MCF 10A (cell line): ENCODE data around the gene RASGEF1B. TPM values are rescaled to one million over a fixed set of nuclear protein-coding genes. Genes with fewer than 3 reads are reported as not detected.

Experiments used
- BruUV-seq: library from RNA; stranded (reverse); fragments of 400-500 nt; replicated peaks from 2 replicates; lab custom pipeline; 2021; lab: Mats Ljungman, UMichigan
- CTCF ChIA-PET: fragments of 300-600 bp; sonication (Branson Sonifier 250); formaldehyde crosslinking; extraction: SDS; loops from one replicate; lab custom pipeline; 2021; ENCODE audit warnings: antibody characterized with exemption, inconsistent platforms; lab: Yijun Ruan, JAX
- POLR2A ChIA-PET: fragments of 300-600, 350-650 bp; sonication (Branson Sonifier 250); formaldehyde crosslinking; extraction: SDS; loops from one replicate; lab custom pipeline; 2020; ENCODE audit warnings: antibody characterized with exemption, inconsistent platforms; lab: Yijun Ruan, JAX
- DNase-seq: peaks from one replicate; pipeline ENCODE4 v3.0.0-alpha.2; 2018; ENCODE audit not compliant: unreplicated experiment
- H3K27ac Mint-ChIP-seq: one replicate; pipeline ENCODE4 v1.8.0; 2022; ENCODE audit warnings: mild to moderate bottlenecking, low read depth, mixed read lengths; ENCODE audit not compliant: unreplicated experiment
- H3K27me3 Mint-ChIP-seq: one replicate; pipeline ENCODE4 v1.8.0; 2022; ENCODE audit warnings: mixed read lengths; ENCODE audit not compliant: insufficient read depth, unreplicated experiment
- H3K36me3 Mint-ChIP-seq: one replicate; pipeline ENCODE4 v1.8.0; 2022; ENCODE audit warnings: mild to moderate bottlenecking, moderate library complexity, mixed read lengths; ENCODE audit not compliant: insufficient read depth, unreplicated experiment
- H3K4me1 Mint-ChIP-seq: one replicate; pipeline ENCODE4 v1.8.0; 2022; ENCODE audit warnings: mixed read lengths; ENCODE audit not compliant: insufficient read depth, unreplicated experiment
- H3K4me3 Mint-ChIP-seq: one replicate; pipeline ENCODE4 v1.8.0; 2022; ENCODE audit warnings: mild to moderate bottlenecking, moderate library complexity, mixed read lengths; ENCODE audit not compliant: unreplicated experiment
- H3K9me3 Mint-ChIP-seq: one replicate; pipeline ENCODE4 v1.8.0; 2022; ENCODE audit warnings: mixed read lengths; ENCODE audit not compliant: unreplicated experiment
- CTCF ChIP-seq: fragments of 200-600 bp; IDR thresholded peaks from one replicate; pipeline ENCODE4 v1.8.0; 2022; ENCODE audit warnings: antibody characterized with exemption, mild to moderate bottlenecking; ENCODE audit not compliant: unreplicated experiment
- intact Hi-C: fragments of 100-400 bp; cut with micrococcal nuclease; formaldehyde crosslinking; loops from 2 replicates; pipeline ENCODE4 v1.14.1; 2022
- total RNA-seq: library from RNA; stranded (reverse); gene quantifications from 2 replicates; pipeline ENCODE4 v1.2.3, GENCODE V29; 2022

RASGEF1B gene
- total RNA-seq, 1 experiment from 2014 or later = 5.4 TPM

- no TSS peak for BruUV-seq
- H3K27ac Mint-ChIP-seq = no peak overlapping the region
- H3K36me3 Mint-ChIP-seq = no peaks in the 10 kb centered on the region
- H3K27me3 Mint-ChIP-seq = no peaks in the 10 kb centered on the region
- no peak overlapping the region for H3K4me3 Mint-ChIP-seq
- intact Hi-C loops = no loop called here
- no peak for TF ChIP-seq CTCF
- H3K9me3 Mint-ChIP-seq = no peaks in the 10 kb centered on the region
- POLR2A ChIA-PET = interaction anchor here (0.6 kb wide), 1 partner anchor 15 kb away, joined by 4 read pairs; no protein-coding TSS in a partner anchor
- no peaks in the 10 kb centered on the region for H3K4me1 Mint-ChIP-seq
- DNase-seq = no peak
- CTCF ChIA-PET = interaction anchor here (1.0 kb wide), 1 partner anchor 880 kb away, joined by 3 read pairs; no protein-coding TSS in a partner anchor
Measured at GRCh38 chr4:81389720-81390119, 82.0 kb downstream of the RASGEF1B start.

GRCh38 chr4:81380437-81380836, 91.3 kb downstream of the RASGEF1B start:
- Mint-ChIP-seq H3K27me3 (no peaks in the 10 kb centered on the region), H3K9me3 (no peaks in the 10 kb centered on the region), H3K36me3 (no peaks in the 10 kb centered on the region), H3K27ac (no peak overlapping the region), H3K4me3 (no peak overlapping the region), H3K4me1 (no peaks in the 10 kb centered on the region)
- POLR2A ChIA-PET = no interaction called here
- TF ChIP-seq CTCF = no peak
- DNase-seq = no peak
- CTCF ChIA-PET = interaction anchor here (0.9 to 1.0 kb wide), 2 partner anchors 11 to 28 kb away, joined by 3 to 5 read pairs; no protein-coding TSS in a partner anchor
- intact Hi-C loops = no loop called here
- no TSS peak for BruUV-seq

GRCh38 chr4:81378386-81378785, 93.3 kb downstream of the RASGEF1B start:
- POLR2A ChIA-PET = no interaction called here

GRCh38 chr4:81377191-81377590, 94.5 kb downstream of the RASGEF1B start:
- TF ChIP-seq CTCF = no peak
- Mint-ChIP-seq H3K4me1 (no peaks in the 10 kb centered on the region), H3K27me3 (no peaks in the 10 kb centered on the region), H3K9me3 (no peaks in the 10 kb centered on the region), H3K4me3 (no peak overlapping the region), H3K36me3 (no peaks in the 10 kb centered on the region), H3K27ac (no peak overlapping the region)
- ChIA-PET POLR2A (no interaction called here), CTCF (no interaction called here)
- BruUV-seq = no TSS peak
- intact Hi-C loops = no loop called here
- DNase-seq = no peak

More at GRCh38 chr4:81378386-81378785, 93.3 kb downstream of the RASGEF1B start:
- TF ChIP-seq CTCF = no peak
- Mint-ChIP-seq H3K4me1 (no peaks in the 10 kb centered on the region), H3K4me3 (no peak overlapping the region), H3K36me3 (no peaks in the 10 kb centered on the region), H3K27ac (no peak overlapping the region), H3K9me3 (no peaks in the 10 kb centered on the region), H3K27me3 (no peaks in the 10 kb centered on the region)
- DNase-seq = no peak
- CTCF ChIA-PET = interaction anchor here (1.3 kb wide), 1 partner anchor 11 kb away, joined by 7 read pairs; no protein-coding TSS in a partner anchor
- intact Hi-C loops = no loop called here
- BruUV-seq = no TSS peak
